GM12878 (cell line): ENCODE results near the gene MAPK1. TPM values are rescaled to one million over a fixed set of nuclear protein-coding genes. Genes with fewer than 3 reads are reported as not detected.

Experiments
- BCLAF1 ChIP-seq: fragments of 450-650 bp; IDR thresholded peaks from 2 replicates; pipeline ENCODE4 v1.6.1; 2017; ENCODE audit warnings: antibody characterized with exemption, mild to moderate bottlenecking, moderate library complexity
- IKZF1 ChIP-seq: fragments of 450-650 bp; conservative IDR thresholded peaks from 2 replicates; pipeline ENCODE4 v1.6.1; 2017; ENCODE audit warnings: antibody characterized with exemption, mild to moderate bottlenecking
- IRF4 ChIP-seq: IDR thresholded peaks from 2 replicates; pipeline ENCODE4 v1.6.1; 2011; ENCODE audit warnings: low read depth, low read length
- LARP7 ChIP-seq: fragments of 450-650 bp; IDR thresholded peaks from 2 replicates; pipeline ENCODE4 v1.6.1; 2017; ENCODE audit warnings: mild to moderate bottlenecking
- MEF2A ChIP-seq: IDR thresholded peaks from 2 replicates; pipeline ENCODE4 v1.6.1; 2011; ENCODE audit warnings: low read depth, mild to moderate bottlenecking, low read length, moderate library complexity; ENCODE audit not compliant: insufficient read depth
- MTA3 ChIP-seq: IDR thresholded peaks from 2 replicates; pipeline ENCODE4 v1.6.1; 2012; ENCODE audit warnings: low read length, inconsistent platforms, borderline replicate concordance
- MXI1 ChIP-seq: fragments of 150-350 bp; IDR thresholded peaks from 2 replicates; pipeline ENCODE4 v1.6.1; 2011; ENCODE audit warnings: low read depth, mild to moderate bottlenecking, inconsistent platforms, low read length, improper control_type of control experiment
- NBN ChIP-seq: fragments of 450-650 bp; IDR thresholded peaks from 2 replicates; pipeline ENCODE4 v1.6.1; 2016
- NR2C1 ChIP-seq: fragments of 450-650 bp; IDR thresholded peaks from 2 replicates; pipeline ENCODE4 v1.6.1; 2017; ENCODE audit warnings: antibody characterized with exemption, mild to moderate bottlenecking, moderate library complexity
- NR2F1 ChIP-seq: fragments of 450-650 bp; conservative IDR thresholded peaks from 2 replicates; pipeline ENCODE4 v1.6.1; 2017; ENCODE audit warnings: mild to moderate bottlenecking
- SUPT20H ChIP-seq: IDR thresholded peaks from 2 replicates; pipeline ENCODE4 v1.6.1; 2011; ENCODE audit warnings: low read depth, mild to moderate bottlenecking, low read length, moderate library complexity, borderline replicate concordance; ENCODE audit not compliant: control insufficient read depth
- YBX1 ChIP-seq: fragments of 450-650 bp; IDR thresholded peaks from 2 replicates; pipeline ENCODE4 v1.6.1; 2016; ENCODE audit warnings: antibody characterized with exemption
- YY1 ChIP-seq: IDR thresholded peaks from 2 replicates; pipeline ENCODE4 v1.6.1; 2011; ENCODE audit warnings: low read depth, mild to moderate bottlenecking, low read length
- ZBED1 ChIP-seq: IDR thresholded peaks from 2 replicates; pipeline ENCODE4 v1.6.1; 2016; ENCODE audit warnings: borderline replicate concordance
- polyA plus RNA-seq, 11 experiments: library from polyadenylated mRNA; depleted of rRNA in 4 of 11; unstranded in 6 of 11; stranded (reverse) in 5 of 11; fragments of >200 nt; fragmentation: Nextera tagmentation in 4 of 11; fragmentation: Illumina TruSeq in 1 of 11; extraction: Ambion mirVana in 4 of 11; extraction: Trizol in 1 of 11; gene quantifications; 1 replicate in 1 of 11; 2 replicates in 10 of 11; pipeline versions ENCODE4 v1.2.1 to v1.2.3, GENCODE V29; 2011 to 2016; ENCODE audit warnings: inconsistent platforms in 2 of 11, missing spikeins in 2 of 11, low read depth in 1 of 11
- total RNA-seq, 4 experiments: library from RNA; depleted of rRNA in 3 of 4; stranded (reverse); fragments of >200 nt in 3 of 4; fragmentation: Illumina TruSeq in 1 of 4; extraction: Trizol in 1 of 4; gene quantifications; 2 replicates each; pipeline versions ENCODE4 v1.2.1 to v1.2.3, GENCODE V29; 2013 to 2021
- TF ChIP-seq, protein P1 (sequence below): fragments of 450-650 bp; conservative IDR thresholded peaks from 2 replicates; pipeline ENCODE4 v1.6.1; 2017; ENCODE audit warnings: mild to moderate bottlenecking, moderate library complexity
- TF ChIP-seq, protein P2 (sequence below): IDR thresholded peaks from 2 replicates; pipeline ENCODE4 v1.6.1; 2012; ENCODE audit warnings: low read depth, low read length, improper control_type of control experiment
- TF ChIP-seq, protein P3 (sequence below): fragments of 450-650 bp; formaldehyde crosslinking; IDR thresholded peaks from 2 replicates; pipeline ENCODE4 v1.5.0; 2022; ENCODE audit warnings: mild to moderate bottlenecking, missing genetic modification characterization
- TF ChIP-seq, protein P4 (sequence below): fragments of 150-350 bp; IDR thresholded peaks from 2 replicates; pipeline ENCODE4 v1.6.1; 2016; ENCODE audit warnings: low read depth, low read length

Gene MAPK1
- total and polyA plus RNA-seq, 10 of the 15 experiments (the other 5 are each of a cell fraction or from before 2014, with no cell fraction given), result 7.0 to 123 (median 58.4) TPM

GRCh38 chr22:21762712-21763581 lies 104.5 kb downstream of the MAPK1 start (continued):
- TF ChIP-seq, protein P1, sequence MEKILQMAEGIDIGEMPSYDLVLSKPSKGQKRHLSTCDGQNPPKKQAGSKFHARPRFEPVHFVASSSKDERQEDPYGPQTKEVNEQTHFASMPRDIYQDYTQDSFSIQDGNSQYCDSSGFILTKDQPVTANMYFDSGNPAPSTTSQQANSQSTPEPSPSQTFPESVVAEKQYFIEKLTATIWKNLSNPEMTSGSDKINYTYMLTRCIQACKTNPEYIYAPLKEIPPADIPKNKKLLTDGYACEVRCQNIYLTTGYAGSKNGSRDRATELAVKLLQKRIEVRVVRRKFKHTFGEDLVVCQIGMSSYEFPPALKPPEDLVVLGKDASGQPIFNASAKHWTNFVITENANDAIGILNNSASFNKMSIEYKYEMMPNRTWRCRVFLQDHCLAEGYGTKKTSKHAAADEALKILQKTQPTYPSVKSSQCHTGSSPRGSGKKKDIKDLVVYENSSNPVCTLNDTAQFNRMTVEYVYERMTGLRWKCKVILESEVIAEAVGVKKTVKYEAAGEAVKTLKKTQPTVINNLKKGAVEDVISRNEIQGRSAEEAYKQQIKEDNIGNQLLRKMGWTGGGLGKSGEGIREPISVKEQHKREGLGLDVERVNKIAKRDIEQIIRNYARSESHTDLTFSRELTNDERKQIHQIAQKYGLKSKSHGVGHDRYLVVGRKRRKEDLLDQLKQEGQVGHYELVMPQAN, result no peak
- TF ChIP-seq, protein P2, sequence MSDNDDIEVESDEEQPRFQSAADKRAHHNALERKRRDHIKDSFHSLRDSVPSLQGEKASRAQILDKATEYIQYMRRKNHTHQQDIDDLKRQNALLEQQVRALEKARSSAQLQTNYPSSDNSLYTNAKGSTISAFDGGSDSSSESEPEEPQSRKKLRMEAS, result peak; percentile 32; the same call in 1 of the 2 replicates
- TF ChIP-seq, protein P3, sequence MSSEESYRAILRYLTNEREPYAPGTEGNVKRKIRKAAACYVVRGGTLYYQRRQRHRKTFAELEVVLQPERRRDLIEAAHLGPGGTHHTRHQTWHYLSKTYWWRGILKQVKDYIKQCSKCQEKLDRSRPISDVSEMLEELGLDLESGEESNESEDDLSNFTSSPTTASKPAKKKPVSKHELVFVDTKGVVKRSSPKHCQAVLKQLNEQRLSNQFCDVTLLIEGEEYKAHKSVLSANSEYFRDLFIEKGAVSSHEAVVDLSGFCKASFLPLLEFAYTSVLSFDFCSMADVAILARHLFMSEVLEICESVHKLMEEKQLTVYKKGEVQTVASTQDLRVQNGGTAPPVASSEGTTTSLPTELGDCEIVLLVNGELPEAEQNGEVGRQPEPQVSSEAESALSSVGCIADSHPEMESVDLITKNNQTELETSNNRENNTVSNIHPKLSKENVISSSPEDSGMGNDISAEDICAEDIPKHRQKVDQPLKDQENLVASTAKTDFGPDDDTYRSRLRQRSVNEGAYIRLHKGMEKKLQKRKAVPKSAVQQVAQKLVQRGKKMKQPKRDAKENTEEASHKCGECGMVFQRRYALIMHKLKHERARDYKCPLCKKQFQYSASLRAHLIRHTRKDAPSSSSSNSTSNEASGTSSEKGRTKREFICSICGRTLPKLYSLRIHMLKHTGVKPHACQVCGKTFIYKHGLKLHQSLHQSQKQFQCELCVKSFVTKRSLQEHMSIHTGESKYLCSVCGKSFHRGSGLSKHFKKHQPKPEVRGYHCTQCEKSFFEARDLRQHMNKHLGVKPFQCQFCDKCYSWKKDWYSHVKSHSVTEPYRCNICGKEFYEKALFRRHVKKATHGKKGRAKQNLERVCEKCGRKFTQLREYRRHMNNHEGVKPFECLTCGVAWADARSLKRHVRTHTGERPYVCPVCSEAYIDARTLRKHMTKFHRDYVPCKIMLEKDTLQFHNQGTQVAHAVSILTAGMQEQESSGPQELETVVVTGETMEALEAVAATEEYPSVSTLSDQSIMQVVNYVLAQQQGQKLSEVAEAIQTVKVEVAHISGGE (CRISPR knock-in tag), result no peak
- TF ChIP-seq ZBED1, result no peak
- TF ChIP-seq, protein P4, sequence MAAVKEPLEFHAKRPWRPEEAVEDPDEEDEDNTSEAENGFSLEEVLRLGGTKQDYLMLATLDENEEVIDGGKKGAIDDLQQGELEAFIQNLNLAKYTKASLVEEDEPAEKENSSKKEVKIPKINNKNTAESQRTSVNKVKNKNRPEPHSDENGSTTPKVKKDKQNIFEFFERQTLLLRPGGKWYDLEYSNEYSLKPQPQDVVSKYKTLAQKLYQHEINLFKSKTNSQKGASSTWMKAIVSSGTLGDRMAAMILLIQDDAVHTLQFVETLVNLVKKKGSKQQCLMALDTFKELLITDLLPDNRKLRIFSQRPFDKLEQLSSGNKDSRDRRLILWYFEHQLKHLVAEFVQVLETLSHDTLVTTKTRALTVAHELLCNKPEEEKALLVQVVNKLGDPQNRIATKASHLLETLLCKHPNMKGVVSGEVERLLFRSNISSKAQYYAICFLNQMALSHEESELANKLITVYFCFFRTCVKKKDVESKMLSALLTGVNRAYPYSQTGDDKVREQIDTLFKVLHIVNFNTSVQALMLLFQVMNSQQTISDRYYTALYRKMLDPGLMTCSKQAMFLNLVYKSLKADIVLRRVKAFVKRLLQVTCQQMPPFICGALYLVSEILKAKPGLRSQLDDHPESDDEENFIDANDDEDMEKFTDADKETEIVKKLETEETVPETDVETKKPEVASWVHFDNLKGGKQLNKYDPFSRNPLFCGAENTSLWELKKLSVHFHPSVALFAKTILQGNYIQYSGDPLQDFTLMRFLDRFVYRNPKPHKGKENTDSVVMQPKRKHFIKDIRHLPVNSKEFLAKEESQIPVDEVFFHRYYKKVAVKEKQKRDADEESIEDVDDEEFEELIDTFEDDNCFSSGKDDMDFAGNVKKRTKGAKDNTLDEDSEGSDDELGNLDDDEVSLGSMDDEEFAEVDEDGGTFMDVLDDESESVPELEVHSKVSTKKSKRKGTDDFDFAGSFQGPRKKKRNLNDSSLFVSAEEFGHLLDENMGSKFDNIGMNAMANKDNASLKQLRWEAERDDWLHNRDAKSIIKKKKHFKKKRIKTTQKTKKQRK, result no peak
- 0 out of 2 replicates have a peak, but pooled peaks have one; percentile 37 for TF ChIP-seq MEF2A
- no peak for TF ChIP-seq BCLAF1
- TF ChIP-seq NBN, result peak; percentile 69; the same call in 1 of the 2 replicates
- TF ChIP-seq IRF4, result peak; percentile 87
- TF ChIP-seq MTA3, result peak; percentile 43; the same call in 1 of the 2 replicates
- TF ChIP-seq YBX1, result no peak
- TF ChIP-seq MXI1, result peak; percentile 90
- 0 out of 2 replicates have a peak, but pooled peaks have one; percentile 16 for TF ChIP-seq YY1
- no peak for TF ChIP-seq SUPT20H
- TF ChIP-seq LARP7, result no peak
- no peak for TF ChIP-seq NR2C1
- TF ChIP-seq NR2F1, result no peak; the same call in 1 of the 2 replicates
- TF ChIP-seq IKZF1, result peak; percentile 67
